Bronchial epithelial cell (primary cell): Measurements from ENCODE around the gene AGPAT4. TPM values are rescaled to one million over a fixed set of nuclear protein-coding genes. Genes with fewer than 3 reads are reported as not detected.

ENCODE experiments used
- DNase-seq: peaks from one replicate; pipeline ENCODE4 v3.0.0-alpha.2; 2010; ENCODE audit warnings: low read depth
- FAIRE-seq: peaks from 2 replicates; lab custom pipeline; 2011; peaks lifted over from hg19 to GRCh38; lab: Jason Lieb, UNC
- H3K27me3 ChIP-seq: 2 replicates; pipeline ENCODE4 v1.5.1; 2011; ENCODE audit warnings: low read length; ENCODE audit not compliant: control insufficient read depth, insufficient read depth
- H3K36me3 ChIP-seq: 2 replicates; pipeline ENCODE4 v1.5.1; 2011; ENCODE audit warnings: low read length; ENCODE audit not compliant: control insufficient read depth, insufficient read depth
- H3K4me3 ChIP-seq: 2 replicates; pipeline ENCODE4 v1.5.1; 2011; ENCODE audit warnings: mild to moderate bottlenecking, low read depth, low read length, control low read depth
- total RNA-seq: library from RNA; depleted of rRNA; stranded (reverse); fragments of >200 nt; gene quantifications from 2 replicates; pipeline ENCODE4 v1.2.1, GENCODE V29; 2014
- TF ChIP-seq, protein P1 (sequence below): IDR thresholded peaks from 2 replicates; pipeline ENCODE4 v1.5.1; 2011; ENCODE audit warnings: mild to moderate bottlenecking, moderate library complexity, low read length, control low read depth, inconsistent platforms; ENCODE audit not compliant: insufficient read depth, severe bottlenecking

AGPAT4 gene
- total RNA-seq, 1 donor from 2014 or later, result 2.6 TPM

DNA sequence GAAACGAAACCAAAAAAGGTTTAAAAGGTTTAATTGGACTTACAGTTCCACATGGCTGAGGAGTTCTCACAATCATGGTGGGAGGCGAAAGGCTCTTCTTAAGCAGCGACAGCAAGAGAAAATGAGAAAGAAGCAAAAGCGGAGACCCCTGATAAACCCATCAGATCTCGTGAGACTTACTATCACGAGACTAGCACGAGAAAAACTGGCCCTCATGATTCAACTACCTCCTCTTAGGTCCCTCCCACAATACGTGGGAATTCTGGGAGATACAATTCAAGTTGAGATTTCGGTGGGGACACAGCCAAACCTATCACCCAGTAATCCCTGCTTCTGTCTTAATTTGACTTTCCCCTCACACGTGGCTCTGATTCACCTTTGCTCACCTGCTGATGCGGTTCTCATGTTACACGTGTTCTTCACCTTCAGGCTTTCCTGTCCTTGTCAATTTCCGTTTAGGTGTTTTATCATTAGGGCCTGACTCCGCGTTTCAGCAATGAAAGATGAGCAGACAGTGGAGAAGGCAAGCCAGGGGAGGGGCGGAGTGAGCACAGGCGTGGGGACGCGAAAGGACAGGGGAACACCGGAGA lies 57.1 kb downstream of the AGPAT4 start:
- Histone ChIP-seq H3K4me3 (no peak overlapping the region), H3K27me3 (no peaks in the 10 kb centered on the region), H3K36me3 (no peaks in the 10 kb centered on the region)
- FAIRE-seq (no peak), DNase-seq (no peak)
- TF ChIP-seq, protein P1, sequence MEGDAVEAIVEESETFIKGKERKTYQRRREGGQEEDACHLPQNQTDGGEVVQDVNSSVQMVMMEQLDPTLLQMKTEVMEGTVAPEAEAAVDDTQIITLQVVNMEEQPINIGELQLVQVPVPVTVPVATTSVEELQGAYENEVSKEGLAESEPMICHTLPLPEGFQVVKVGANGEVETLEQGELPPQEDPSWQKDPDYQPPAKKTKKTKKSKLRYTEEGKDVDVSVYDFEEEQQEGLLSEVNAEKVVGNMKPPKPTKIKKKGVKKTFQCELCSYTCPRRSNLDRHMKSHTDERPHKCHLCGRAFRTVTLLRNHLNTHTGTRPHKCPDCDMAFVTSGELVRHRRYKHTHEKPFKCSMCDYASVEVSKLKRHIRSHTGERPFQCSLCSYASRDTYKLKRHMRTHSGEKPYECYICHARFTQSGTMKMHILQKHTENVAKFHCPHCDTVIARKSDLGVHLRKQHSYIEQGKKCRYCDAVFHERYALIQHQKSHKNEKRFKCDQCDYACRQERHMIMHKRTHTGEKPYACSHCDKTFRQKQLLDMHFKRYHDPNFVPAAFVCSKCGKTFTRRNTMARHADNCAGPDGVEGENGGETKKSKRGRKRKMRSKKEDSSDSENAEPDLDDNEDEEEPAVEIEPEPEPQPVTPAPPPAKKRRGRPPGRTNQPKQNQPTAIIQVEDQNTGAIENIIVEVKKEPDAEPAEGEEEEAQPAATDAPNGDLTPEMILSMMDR, result no peak

DNA sequence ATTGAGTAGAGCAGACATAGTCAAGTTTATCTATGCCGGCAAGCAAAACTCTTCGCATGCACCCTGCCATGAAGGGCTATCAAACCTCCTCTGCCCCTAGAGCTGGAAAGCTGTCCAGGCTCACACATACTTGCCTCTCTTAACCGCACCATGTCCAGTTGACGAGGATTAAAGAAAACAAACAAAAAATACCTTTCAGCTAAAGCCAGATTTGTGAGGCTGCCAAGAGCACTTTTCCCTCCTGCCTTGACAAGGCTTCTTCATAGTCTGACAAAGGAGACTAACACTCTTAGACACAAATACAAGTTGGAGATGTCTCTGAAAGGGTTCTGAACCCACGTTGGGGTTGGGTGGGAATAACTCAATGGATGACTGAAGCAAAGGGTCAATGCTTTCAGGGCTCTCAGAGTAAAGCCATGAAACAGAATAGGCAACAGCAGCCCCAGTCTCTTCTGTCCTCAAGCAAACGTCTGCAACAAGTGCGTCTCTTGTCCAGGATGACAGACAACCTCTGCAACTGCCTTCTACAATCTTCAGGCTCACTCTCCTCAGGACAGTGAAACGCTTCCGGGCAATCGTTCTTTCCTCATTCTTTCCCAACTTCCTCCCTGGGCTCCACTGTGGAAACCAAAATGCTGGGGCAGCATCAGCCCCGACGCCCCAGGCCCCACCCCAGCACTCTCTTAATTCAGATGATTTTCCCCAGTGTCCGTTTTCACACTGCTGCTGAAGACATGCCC lies 57.8 kb downstream of the AGPAT4 start:
- TF ChIP-seq, protein P1, result no peak
- Histone ChIP-seq H3K27me3 (no peaks in the 10 kb centered on the region), H3K4me3 (no peak overlapping the region), H3K36me3 (no peaks in the 10 kb centered on the region)
- no peak for DNase-seq
- FAIRE-seq, result no peak

DNA sequence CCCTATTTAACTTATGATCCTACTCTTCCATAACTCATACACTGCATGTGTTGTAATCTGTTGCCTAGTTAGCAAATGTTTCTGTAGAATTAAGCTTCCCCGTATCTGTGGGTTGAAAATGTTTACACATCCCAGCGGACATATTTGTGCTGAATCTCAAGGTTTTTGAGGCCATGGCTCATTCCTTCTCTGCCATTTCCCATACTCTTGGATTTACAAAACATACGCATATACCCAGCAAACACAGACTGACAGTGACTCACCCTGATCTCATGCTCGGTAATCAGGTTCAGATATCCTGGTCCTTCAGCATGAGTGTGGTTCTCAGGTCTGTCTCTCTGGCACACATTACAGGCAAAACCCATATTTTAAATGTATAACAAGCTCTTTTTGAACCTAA lies 58.7 kb downstream of the AGPAT4 start:
- TF ChIP-seq, protein P1, result no peak
- H3K36me3 ChIP-seq, result no peaks in the 10 kb centered on the region
- H3K27me3 ChIP-seq, result no peaks in the 10 kb centered on the region
- no peak overlapping the region for H3K4me3 ChIP-seq
- DNase-seq, result peak; percentile 98
- no peak for FAIRE-seq

DNA sequence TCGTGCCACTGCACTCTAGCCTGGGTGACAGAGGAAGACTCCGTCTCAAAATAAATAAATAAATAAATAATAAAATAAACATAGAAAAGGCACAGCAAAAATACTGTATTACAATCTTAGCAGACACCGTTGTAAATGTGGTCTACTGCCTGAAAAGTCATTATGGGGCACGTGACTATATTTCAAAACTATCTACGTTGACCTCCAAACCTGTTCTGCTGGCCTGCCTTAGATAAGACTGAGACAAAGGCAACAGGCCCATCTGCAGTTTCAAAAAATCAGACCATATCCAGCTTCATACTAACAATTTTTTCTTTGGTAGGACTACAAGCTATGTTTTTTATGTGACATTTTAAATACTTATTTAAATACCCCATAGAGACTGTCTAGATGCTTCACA lies 59.1 kb downstream of the AGPAT4 start:
- TF ChIP-seq, protein P1, result no peak
- FAIRE-seq (no peak), DNase-seq (no peak)
- H3K27me3 ChIP-seq, result no peaks in the 10 kb centered on the region
- no peak overlapping the region for H3K4me3 ChIP-seq
- no peaks in the 10 kb centered on the region for H3K36me3 ChIP-seq

DNA sequence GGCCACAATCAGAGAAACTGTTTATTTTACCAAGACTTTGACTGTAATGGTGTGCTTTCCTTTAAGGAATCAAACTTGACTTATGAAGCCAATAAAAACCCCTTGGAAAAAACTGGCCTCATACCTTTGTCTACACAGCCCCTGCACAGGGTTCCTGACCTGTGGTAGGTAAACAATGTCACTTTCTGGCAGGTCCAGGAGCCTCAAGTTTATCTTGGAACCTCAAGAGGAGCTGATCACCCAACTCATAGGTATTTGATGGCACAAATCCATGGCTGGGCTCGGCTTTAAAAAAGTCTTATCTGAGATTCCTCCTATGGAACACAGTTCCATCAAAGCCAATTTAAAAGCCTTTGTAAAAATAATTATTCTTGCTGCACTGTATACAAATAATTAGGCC lies 61.0 kb downstream of the AGPAT4 start:
- DNase-seq (no peak), FAIRE-seq (no peak)
- TF ChIP-seq, protein P1, result no peak
- no peak overlapping the region for H3K4me3 ChIP-seq
- H3K27me3 ChIP-seq, result no peaks in the 10 kb centered on the region
- no peaks in the 10 kb centered on the region for H3K36me3 ChIP-seq
